IPS-NIHi11 (cell line): Measurements from ENCODE around the gene RNF212B.
A peak's percentile ranks its signal among the peaks of the same experiment; 100 is the strongest.

Experiments
- DNase-seq: peaks from one replicate; pipeline ENCODE4 v3.0.0; 2012; ENCODE audit warnings: mixed read lengths, low spot score

Gene RNF212B

DNA sequence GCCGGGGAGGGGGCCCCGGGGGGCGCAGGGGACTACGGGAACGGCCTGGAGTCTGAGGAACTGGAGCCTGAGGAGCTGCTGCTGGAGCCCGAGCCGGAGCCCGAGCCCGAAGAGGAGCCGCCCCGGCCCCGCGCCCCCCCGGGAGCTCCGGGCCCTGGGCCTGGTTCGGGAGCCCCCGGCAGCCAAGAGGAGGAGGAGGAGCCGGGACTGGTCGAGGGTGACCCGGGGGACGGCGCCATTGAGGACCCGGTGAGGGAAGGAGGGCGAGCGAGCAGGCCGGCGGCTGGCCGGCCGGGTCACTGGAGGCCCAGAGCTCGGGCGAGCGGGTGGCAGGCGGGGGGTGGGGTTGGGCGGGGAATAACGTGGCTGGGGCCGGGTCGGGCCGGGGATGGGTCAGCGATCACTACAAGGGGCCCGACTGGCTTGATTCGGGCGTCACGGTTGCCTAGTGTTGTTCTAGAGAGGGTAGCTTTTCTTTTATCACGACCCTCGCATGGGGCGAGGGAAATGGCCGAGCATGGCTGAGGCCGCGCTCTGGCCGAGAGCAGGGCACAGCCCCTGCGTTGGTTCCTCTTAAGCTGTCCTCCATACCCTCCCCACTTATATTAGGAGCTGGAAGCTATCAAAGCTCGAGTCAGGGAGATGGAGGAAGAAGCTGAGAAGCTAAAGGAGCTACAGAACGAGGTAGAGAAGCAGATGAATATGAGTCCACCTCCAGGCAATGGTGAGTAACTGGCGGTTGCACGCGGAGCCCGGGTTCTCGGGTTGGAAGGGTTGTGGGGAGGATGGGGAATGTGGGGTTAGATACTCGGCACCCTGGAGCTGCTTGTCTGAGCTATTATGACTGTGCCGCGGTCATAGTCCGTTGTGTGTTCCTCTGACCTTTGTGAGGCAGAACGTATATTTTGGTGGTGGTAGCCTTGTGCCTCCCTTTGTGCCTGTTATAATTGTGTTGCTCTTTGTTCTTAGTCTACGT lies 84.1 kb downstream of the RNF212B start:
- DNase-seq, result peak; percentile 63
